H4 (cell line): Measurements from ENCODE around the gene LIX1L. TPM values are rescaled to one million over a fixed set of nuclear protein-coding genes. Genes with fewer than 3 reads are reported as not detected.

Experiments used
- DNase-seq: peaks from one replicate; pipeline ENCODE4 v3.0.0-alpha.2; 2015; ENCODE audit warnings: low spot score
- total RNA-seq: library from RNA; depleted of rRNA; stranded (reverse); fragments of >200 nt; shearing (Covaris generic); gene quantifications from 2 replicates; pipeline ENCODE4 v1.2.3, GENCODE V29; 2014

LIX1L gene
- total RNA-seq, 1 experiment from 2014 or later, result 18.7 TPM

DNA sequence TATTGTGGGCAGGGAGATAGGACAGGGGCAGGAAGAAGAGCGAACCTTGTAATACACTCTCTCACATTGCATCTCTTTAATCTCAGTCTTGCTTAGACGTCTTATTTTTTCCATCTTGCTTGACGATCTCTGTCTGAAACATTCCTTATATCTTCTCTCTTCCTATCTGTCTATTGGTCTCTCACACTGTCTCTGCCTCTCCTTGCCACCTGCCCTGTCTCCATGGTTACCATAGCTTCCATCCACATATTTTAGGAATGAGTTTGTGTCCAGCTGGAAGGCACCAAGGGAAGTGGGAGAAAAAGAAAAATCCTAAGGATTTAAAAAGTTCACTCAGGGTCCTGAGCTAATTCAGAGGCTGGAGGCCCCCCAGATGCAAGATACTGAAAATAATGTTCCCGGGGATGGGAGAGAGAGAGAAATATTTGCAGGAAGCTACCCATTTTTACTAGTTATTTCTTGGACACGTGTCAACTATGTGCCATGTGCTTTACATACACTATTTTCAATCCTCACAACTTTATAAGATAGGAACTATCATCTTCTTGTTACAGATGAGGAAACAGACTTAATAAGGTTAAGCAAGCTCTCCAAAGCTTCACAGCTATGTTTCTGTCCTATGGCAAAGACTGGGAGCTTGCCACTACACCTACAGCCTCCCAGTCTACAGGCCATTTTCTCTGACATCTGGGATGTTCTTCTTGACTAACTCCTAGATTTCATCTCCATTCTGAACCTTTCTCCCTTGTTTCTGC is 5.6 kb upstream of the LIX1L start:
- DNase-seq, result no peak

- no peak for DNase-seq
Measured at GRCh38 chr1:145962157-145963102, 4.6 kb upstream of the LIX1L start.

- no peak for DNase-seq
Measured at GRCh38 chr1:145961425-145962156, 3.8 kb upstream of the LIX1L start.

DNA sequence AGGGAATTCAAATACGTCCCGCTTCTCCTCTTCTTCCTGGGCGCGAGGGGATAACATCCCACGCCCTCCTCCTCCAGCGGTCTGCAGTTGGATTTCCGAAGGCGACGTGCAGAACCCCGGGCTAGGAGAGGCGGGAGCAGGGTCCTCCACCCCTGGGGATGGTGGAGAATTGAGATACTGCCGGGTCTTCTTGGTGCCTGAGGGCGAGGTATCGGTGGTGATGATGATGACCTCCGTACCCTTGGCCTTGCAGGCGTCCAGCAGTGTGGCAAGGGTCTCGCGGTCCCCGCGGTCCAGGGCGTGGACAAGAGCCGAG is 3.2 kb upstream of the LIX1L start:
- no peak for DNase-seq

DNA sequence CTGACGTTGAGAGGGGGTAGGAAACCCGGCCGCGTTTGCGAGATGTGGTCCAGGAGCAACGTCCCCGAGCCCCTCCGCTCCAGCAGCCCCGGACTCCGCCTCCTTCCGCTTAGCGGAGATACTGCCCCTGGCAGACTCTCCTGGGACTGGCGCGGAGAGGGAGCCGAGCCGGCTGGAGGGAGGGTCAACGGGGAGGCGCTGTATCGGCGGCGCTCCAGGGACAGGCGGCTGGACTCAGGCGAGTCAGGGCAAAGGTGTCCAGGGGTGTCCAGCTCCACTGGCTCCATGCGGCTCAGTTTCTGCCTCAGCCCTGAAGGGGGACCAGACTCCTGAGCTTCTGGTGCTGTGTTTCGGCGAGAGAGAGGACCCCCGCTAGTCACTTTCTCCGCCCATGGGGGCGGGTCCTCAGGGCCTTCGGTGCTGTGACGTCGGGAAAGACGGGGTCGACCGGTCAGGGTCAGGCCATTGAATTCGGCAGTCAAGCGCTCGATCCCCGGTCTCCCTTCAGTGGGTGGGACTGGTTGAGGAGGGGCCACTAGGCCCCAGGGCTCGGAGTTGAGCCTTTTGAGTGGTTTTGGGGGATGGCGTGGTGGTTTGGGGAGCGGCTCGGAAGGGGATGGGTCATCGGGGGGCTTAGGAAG is 2.8 kb upstream of the LIX1L start:
- DNase-seq, result no peak

DNA sequence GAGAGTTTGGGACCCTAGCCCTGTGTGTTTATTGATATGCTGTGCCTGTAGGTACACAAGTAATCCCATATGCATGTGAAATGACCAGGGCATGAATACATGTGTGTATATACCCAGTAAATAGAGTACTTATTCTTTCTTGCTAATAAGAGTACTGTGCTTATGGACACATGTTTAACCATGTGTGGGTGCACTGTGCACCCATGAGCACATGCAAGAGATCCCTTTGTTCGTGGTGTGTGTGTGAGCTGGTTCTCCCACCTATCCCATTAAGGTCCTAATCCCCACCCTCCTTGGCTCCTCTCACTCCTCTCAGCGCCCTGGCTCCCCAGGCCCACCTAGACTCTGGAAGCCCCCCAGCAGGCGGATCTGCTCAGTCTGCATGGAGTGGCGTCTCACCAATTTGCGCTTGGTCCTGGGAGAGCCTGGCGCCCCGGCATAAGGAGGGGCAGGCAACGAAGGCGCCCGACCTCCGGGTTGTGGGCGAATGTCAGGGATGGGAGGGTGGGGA is 2.2 kb upstream of the LIX1L start:
- DNase-seq, result no peak

DNA sequence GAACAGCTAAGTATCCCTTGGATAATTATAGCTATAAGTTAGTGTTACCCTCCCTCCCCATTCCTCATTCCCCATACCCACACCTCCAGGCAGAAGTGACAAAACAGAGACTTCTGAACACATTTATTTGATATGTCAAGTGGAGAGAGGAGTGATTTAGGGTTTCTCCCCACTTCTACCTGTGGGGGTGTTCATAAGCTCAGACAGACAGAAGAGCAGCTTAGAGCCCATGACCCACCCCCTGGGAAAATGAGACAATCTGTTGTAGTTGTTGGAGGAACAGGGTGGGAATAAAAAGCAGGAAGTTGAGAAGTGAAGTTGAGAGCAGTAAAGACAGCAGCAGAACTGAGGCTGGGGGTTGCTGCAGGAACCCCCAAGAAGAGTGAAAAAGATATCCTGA is 1.5 kb upstream of the LIX1L start:
- DNase-seq, result no peak

- DNase-seq, result no peak
Measured at GRCh38 chr1:145958734-145959133, 917 bp upstream of the LIX1L start.

GRCh38 chr1:145956781-145957442 is 905 bp downstream of the LIX1L start:
- no peak for DNase-seq

DNA sequence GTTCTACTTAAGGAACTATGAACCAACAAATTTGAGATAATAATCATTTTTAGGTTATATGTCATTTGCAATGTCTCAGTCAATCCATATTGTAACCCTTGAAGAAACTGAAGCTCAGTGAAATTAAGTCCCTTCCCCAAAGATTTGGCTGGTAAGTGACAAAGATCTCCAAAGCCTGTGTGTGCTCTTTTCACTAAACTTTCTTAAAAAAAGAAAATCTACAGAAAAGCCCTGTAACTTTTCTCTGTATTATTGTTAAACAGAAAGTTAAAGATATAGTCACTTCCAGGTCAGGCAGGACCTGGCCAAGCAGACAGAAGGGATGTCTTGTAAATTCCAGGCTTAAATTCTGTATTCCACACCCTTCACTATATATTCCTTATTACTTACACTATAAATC is 1.5 kb downstream of the LIX1L start:
- no peak for DNase-seq

- DNase-seq, result no peak
Measured at GRCh38 chr1:145955436-145955835, 2.4 kb downstream of the LIX1L start.

DNA sequence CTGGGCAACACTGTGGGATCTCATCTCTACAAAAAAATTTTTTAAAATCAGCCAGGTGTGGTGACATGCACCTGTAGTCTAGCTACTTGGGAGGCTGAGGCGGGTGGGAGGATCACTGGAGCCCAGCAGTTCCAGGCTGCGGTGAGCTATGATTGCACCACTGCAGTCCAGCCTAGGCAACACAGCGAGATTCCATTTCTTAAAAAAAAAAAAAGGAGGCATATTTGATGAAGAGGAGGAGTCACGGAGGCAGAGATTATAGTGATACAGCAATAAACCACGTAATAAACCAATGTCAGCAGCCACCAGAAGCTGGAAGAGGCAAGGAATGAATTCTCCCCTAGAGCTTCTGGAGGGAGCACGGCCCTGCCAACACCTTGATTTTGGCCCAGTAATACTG is 4.0 kb downstream of the LIX1L start:
- DNase-seq, result no peak

GRCh38 chr1:145952903-145953302 is 4.9 kb downstream of the LIX1L start:
- no peak for DNase-seq

GRCh38 chr1:145951526-145951925 is 6.3 kb downstream of the LIX1L start:
- DNase-seq, result no peak

DNA sequence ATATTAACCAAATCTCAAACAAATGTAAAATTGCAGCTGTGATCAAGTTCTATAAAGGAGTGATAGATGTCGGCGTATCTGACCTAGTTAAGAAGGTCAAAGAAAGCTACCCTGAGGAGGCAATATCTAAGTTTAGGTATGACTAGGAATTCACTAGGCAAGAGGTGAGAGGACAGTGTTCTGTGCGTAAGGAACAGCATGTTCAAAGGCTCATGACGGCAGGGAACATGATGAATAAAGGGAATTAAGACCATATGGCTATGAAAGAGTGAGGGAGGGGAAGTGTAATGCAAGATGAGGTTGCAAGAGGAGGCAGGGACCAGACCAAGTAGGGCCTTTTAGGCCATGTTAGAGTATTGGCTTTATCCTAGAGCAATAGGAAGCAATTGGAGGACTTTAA is 8.6 kb downstream of the LIX1L start:
- DNase-seq, result no peak

DNA sequence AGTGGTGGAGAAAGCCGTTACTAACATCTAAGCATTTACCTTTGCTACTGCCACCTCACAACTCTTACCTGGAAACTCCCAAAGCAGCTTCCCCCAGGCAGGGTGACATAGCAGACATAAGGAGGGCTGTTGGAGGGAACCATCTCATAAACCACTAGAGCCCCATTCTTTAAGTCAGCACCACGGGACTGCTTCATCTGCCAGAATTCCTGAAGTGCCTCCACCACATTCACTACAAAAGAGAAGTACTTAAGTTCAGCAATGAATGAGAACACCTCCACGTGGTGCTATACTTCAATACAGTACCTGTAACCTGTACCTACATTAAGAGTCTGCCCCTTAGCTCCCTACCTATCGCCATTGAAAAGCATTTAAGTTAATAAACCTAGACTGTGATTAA is 10.3 kb downstream of the LIX1L start:
- DNase-seq, result no peak

DNA sequence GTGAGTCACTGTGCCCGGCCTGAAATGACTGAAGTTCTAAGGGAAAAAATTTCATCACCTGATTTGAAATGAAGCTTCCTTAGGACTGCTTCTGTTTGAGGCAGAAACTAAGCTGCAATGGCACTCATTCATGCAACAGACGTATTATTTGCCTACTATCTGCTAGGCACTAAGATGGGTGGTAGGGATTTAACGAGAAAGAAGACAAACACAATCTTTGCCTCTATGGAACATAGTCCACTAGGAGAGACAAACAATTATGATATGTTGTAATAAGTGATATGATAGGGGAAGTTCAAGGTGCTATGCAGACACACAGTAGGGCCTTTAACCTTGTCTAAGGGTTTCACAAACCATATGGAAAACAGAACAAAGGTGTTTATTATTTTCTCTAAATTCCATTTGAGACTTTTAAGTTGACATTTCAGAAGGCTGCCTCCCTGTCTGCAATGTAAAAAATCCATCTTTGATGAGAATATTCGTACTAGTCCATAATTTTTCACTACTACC is 11.3 kb downstream of the LIX1L start:
- DNase-seq, result no peak

DNA sequence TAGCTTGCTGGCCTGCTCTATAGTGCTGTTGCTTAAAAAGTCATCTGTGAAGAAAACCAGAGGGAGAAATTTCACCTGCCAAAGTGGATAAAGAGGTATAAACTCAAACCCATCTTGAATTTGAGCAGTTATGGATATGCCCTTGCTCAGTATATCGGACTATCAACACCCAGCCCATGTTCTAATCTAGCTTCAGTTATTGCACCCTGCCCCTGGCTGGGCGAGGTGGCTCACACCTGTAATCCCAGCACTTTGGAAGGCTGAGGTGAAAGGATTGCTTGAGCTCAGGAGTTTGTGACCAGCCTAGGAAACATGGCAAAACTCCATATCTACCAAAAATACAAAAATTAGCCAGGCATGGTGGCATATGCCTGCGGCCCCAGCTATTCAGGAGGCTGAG is 13.3 kb downstream of the LIX1L start:
- DNase-seq, result no peak

DNA sequence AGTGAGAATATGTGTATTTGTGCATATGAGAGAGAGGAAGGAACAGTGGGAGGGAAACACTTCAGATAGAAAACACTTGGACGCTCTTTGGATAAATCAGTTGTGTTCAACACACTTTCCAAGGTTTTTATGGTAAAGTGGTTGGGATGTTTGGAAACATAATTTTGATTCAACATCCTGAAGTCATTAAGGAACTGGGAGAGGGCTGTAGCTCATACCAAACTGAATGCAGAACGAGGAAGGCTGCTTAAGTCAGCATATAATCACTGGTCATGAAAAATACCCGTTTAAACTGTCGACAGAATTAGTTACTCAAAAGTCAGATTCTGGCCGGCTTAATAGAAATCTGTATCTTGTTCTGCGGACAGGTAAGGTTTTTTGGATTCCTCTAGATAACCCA is 14.9 kb downstream of the LIX1L start:
- no peak for DNase-seq

DNA sequence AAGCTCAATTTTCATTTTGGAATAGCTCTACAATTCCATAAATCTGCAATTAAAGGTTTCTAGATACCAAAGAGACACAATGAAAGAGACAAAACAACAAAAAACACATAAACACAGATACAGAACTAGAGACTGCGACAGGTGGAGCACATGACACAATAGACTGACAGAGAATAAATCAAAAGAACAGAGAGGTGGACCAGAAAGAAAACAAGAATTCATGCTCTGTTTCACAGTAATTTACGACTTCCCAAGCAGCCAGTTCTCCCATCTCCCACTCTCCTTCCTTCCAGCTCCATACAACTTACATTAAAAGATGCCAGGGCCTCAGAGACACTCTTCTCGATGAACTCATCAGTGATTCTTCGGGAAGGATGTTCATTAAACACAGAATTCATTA is 15.4 kb downstream of the LIX1L start:
- no peak for DNase-seq

- no peak for DNase-seq
Measured at GRCh38 chr1:145937436-145937835, 20.4 kb downstream of the LIX1L start.
